Panc1 (cell line): ENCODE measurements around the gene BRD1. TPM values are rescaled to one million over a fixed set of nuclear protein-coding genes. Genes with fewer than 3 reads are reported as not detected.

Experiments used
- ATAC-seq: fragments of 200-7000 bp; cut with Tn5 transposase; 2 replicates; pipeline ENCODE4 v1.9.1; 2020; ENCODE audit warnings: mild to moderate bottlenecking, moderate library complexity
- BruUV-seq: library from RNA; stranded (reverse); fragments of 400-500 nt; replicated peaks from 2 replicates; lab custom pipeline; 2021; lab: Mats Ljungman, UMichigan
- CTCF ChIA-PET: fragments of 300-600 bp; sonication (Branson Sonifier 250); formaldehyde crosslinking; loops from one replicate; lab custom pipeline; 2022; ENCODE audit warnings: antibody characterized with exemption; lab: Charles Lee
- POLR2A ChIA-PET: fragments of 300-600 bp; sonication (Branson Sonifier 250); formaldehyde crosslinking; loops from one replicate; lab custom pipeline; 2022; ENCODE audit warnings: antibody characterized with exemption; lab: Charles Lee
- DNase-seq: peaks from one replicate; pipeline ENCODE4 v3.0.0-alpha.2; 2010; ENCODE audit warnings: low read depth, low spot score
- H3K27ac ChIP-seq: 2 replicates; pipeline ENCODE4 v1.5.1; 2011; ENCODE audit warnings: mild to moderate bottlenecking, low read length, inconsistent platforms
- H3K27me3 ChIP-seq: fragments of 200-500 bp; sonication (Bioruptor generic); 2 replicates; pipeline ENCODE4 v1.6.0; 2014; ENCODE audit warnings: low read length, inconsistent platforms; ENCODE audit not compliant: control insufficient read depth, insufficient read depth
- H3K36me3 ChIP-seq: fragments of 200-500 bp; sonication (Bioruptor generic); 2 replicates; pipeline ENCODE4 v1.5.1; 2014; ENCODE audit warnings: inconsistent platforms, mild to moderate bottlenecking, low read length, moderate library complexity; ENCODE audit not compliant: control insufficient read depth, insufficient read depth
- H3K4me1 ChIP-seq: 2 replicates; pipeline ENCODE4 v1.5.1; 2011; ENCODE audit warnings: inconsistent platforms, mild to moderate bottlenecking, low read length, moderate library complexity; ENCODE audit not compliant: control insufficient read depth, insufficient read depth
- H3K4me3 ChIP-seq, 2 experiments: 2 replicates each; pipeline ENCODE4 v1.5.1; 2011 to 2012; ENCODE audit warnings: low read depth in 2 of 2, low read length in 2 of 2, mild to moderate bottlenecking in 2 of 2, inconsistent platforms in 1 of 2, moderate library complexity in 1 of 2
- H3K9me3 ChIP-seq: fragments of 200-500 bp; sonication (Bioruptor generic); 2 replicates; pipeline ENCODE4 v1.5.1; 2014; ENCODE audit warnings: low read depth, mild to moderate bottlenecking, inconsistent platforms, low read length, moderate library complexity; ENCODE audit not compliant: control insufficient read depth, insufficient read depth
- POLR2AphosphoS5 ChIP-seq: IDR thresholded peaks from 2 replicates; pipeline ENCODE4 v1.6.1; 2012; ENCODE audit warnings: mild to moderate bottlenecking, low read depth, low read length, moderate library complexity
- SIN3A ChIP-seq: IDR thresholded peaks from 2 replicates; pipeline ENCODE4 v1.6.1; 2012; ENCODE audit warnings: low read depth, mild to moderate bottlenecking, low read length, moderate library complexity, borderline replicate concordance; ENCODE audit not compliant: insufficient read depth
- TCF7L2 ChIP-seq: IDR thresholded peaks from 2 replicates; pipeline ENCODE4 v1.6.1; 2011; ENCODE audit warnings: mild to moderate bottlenecking, low read depth, low read length, inconsistent platforms
- in situ Hi-C: cut with HindIII; loops from 2 replicates; pipeline ENCODE4 v1.10.0; 2016; ENCODE audit warnings: low sequenced_read_pairs, low pct_unique_long_range_greater_than_20kb
- intact Hi-C: fragments of 100-400 bp; cut with micrococcal nuclease; formaldehyde crosslinking; loops from one replicate; pipeline ENCODE4 v1.10.0; 2022; ENCODE audit not compliant: unreplicated experiment
- total RNA-seq: library from RNA; stranded (reverse); gene quantifications from one replicate; pipeline ENCODE4 v1.2.1, GENCODE V29; 2021; ENCODE audit not compliant: unreplicated experiment
- TF ChIP-seq, protein P1 (sequence below), 2 experiments: IDR thresholded peaks; 2 replicates each; pipeline ENCODE4 v1.6.1; 2011 to 2012; ENCODE audit warnings: low read depth in 2 of 2, control low read depth in 1 of 2, low read length in 1 of 2, mild to moderate bottlenecking in 1 of 2, moderate library complexity in 1 of 2; ENCODE audit not compliant: insufficient read depth in 1 of 2
- TF ChIP-seq, protein P2 (sequence below): fragments of 450-650 bp; IDR thresholded peaks from 2 replicates; pipeline ENCODE4 v1.5.1; 2017; ENCODE audit warnings: mild to moderate bottlenecking

Gene BRD1
- total RNA-seq, 1 experiment from 2014 or later, result 24.0 TPM

DNA sequence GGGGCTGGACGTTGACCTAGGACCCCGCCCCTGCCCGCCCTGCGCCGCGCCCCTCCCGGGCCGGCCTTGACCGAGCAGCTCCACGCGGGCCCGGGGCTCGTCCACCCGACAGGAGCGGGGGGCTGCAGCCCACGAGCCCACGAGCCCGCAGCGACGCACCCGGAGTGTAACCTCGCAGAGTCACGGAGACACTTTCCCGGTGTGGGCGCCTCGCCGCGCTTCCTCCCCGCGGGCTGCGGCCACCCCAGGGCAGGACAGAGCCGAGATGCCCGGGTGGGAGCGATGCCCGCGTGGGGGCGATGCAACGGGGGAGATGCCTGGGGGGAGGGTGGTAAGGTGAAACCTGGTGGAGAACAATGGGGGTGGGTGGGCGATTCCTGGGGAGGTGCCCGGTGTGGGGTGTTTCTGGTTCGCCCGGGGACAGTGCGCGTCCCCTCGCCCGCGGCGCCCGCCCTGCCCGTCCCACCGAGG, 21.1 kb upstream of the BRD1 start:
- in situ Hi-C loops (no loop called here), intact Hi-C loops (no loop called here)
- CTCF ChIA-PET, result no interaction called here
- Histone ChIP-seq H3K27me3 (no peaks in the 10 kb centered on the region), H3K4me3 (peak overlapping the region; percentile 42 to 46), H3K4me1 (0 out of 2 replicates have a peak, but pooled peaks cover 4% of the 10 kb centered on the region), H3K9me3 (no peaks in the 10 kb centered on the region), H3K36me3 (no peaks in the 10 kb centered on the region; the same call in 1 of the 2 replicates), H3K27ac (no peak overlapping the region)
- TF ChIP-seq, protein P1, sequence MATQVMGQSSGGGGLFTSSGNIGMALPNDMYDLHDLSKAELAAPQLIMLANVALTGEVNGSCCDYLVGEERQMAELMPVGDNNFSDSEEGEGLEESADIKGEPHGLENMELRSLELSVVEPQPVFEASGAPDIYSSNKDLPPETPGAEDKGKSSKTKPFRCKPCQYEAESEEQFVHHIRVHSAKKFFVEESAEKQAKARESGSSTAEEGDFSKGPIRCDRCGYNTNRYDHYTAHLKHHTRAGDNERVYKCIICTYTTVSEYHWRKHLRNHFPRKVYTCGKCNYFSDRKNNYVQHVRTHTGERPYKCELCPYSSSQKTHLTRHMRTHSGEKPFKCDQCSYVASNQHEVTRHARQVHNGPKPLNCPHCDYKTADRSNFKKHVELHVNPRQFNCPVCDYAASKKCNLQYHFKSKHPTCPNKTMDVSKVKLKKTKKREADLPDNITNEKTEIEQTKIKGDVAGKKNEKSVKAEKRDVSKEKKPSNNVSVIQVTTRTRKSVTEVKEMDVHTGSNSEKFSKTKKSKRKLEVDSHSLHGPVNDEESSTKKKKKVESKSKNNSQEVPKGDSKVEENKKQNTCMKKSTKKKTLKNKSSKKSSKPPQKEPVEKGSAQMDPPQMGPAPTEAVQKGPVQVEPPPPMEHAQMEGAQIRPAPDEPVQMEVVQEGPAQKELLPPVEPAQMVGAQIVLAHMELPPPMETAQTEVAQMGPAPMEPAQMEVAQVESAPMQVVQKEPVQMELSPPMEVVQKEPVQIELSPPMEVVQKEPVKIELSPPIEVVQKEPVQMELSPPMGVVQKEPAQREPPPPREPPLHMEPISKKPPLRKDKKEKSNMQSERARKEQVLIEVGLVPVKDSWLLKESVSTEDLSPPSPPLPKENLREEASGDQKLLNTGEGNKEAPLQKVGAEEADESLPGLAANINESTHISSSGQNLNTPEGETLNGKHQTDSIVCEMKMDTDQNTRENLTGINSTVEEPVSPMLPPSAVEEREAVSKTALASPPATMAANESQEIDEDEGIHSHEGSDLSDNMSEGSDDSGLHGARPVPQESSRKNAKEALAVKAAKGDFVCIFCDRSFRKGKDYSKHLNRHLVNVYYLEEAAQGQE (IDR thresholded peaks at IDR 0.05; ENCODE audit: insufficient read depth in 1 of 2, low read depth in 2 of 2, low read length in 1 of 2), result no peak
- TF ChIP-seq, protein P2, sequence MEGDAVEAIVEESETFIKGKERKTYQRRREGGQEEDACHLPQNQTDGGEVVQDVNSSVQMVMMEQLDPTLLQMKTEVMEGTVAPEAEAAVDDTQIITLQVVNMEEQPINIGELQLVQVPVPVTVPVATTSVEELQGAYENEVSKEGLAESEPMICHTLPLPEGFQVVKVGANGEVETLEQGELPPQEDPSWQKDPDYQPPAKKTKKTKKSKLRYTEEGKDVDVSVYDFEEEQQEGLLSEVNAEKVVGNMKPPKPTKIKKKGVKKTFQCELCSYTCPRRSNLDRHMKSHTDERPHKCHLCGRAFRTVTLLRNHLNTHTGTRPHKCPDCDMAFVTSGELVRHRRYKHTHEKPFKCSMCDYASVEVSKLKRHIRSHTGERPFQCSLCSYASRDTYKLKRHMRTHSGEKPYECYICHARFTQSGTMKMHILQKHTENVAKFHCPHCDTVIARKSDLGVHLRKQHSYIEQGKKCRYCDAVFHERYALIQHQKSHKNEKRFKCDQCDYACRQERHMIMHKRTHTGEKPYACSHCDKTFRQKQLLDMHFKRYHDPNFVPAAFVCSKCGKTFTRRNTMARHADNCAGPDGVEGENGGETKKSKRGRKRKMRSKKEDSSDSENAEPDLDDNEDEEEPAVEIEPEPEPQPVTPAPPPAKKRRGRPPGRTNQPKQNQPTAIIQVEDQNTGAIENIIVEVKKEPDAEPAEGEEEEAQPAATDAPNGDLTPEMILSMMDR, result no peak
- TF ChIP-seq TCF7L2 (no peak), POLR2AphosphoS5 (no peak), SIN3A (no peak)
- ATAC-seq (no peak), DNase-seq (no peak)
- BruUV-seq, result no TSS peak
- POLR2A ChIA-PET, result no interaction called here

DNA sequence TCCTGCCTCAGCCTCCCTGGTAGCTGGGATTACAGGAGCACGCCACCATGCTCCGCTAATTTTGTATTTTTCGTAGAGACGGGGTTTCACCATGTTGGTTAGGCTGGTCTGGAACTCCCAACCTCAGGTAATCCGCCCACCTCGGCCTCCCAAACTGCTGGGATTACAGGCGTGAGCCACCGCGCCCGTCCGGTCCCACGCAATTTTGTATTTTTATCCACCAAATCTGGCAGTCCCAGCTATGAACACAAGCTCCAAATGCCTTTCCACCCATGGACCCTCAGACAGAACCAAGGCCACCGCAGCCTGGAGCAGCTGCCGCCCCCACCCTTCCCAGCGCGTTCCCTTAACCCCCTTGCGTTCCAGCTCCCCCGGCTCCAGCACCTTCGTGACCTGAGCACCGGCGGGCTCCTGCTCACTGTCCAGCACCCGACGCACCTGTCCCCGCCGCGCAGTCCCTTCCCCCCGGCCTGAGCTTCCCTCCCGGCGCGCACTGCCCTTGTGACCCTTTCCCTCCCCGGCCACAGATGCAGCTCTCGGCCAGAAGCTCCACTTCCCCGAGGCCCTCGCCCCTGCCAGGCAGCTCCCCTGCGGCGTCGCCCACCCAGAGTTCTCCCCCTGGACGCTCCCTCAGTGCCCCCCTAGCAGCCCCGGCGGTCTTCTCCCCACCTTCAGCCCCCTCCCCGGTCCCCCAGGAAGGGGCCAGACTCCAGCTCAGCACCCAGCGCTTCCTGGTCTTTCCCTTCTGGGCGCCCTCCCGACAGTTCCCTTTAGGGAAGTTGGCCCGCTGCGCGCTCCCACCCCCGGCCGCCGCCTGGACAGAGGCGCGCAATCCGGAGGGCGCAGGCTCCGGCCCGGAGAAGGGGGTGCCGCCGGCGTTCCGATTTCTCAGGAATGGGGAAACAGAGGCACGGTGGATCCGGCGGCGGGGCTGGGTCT, 20.3 kb upstream of the BRD1 start:
- in situ Hi-C loops, result no loop called here
- intact Hi-C loops, result no loop called here
- TF ChIP-seq TCF7L2, result no peak
- no peak for TF ChIP-seq SIN3A
- TF ChIP-seq, protein P2, result no peak
- TF ChIP-seq, protein P1 (IDR thresholded peaks at IDR 0.05; ENCODE audit: insufficient read depth in 1 of 2, low read depth in 2 of 2, low read length in 1 of 2), result no peak
- TF ChIP-seq POLR2AphosphoS5, result no peak
- ChIA-PET POLR2A (no interaction called here), CTCF (no interaction called here)
- Histone ChIP-seq H3K9me3 (no peaks in the 10 kb centered on the region), H3K4me3 (peak overlapping the region; percentile 42 to 46), H3K36me3 (no peaks in the 10 kb centered on the region; the same call in 1 of the 2 replicates), H3K27ac (no peak overlapping the region), H3K27me3 (no peaks in the 10 kb centered on the region), H3K4me1 (0 out of 2 replicates have a peak, but pooled peaks cover 4% of the 10 kb centered on the region)
- ATAC-seq, result no peak
- no peak for DNase-seq
- BruUV-seq, result no TSS peak
